Measurements from ENCODE around the gene LOXL1. TPM values are rescaled to one million over a fixed set of nuclear protein-coding genes. Genes with fewer than 3 reads are reported as not detected.

The LOXL1 gene
- total and polyA plus RNA-seq, 2 of the 4 experiments (the other 2 are of a cell fraction) = 148 to 332 TPM

DNA sequence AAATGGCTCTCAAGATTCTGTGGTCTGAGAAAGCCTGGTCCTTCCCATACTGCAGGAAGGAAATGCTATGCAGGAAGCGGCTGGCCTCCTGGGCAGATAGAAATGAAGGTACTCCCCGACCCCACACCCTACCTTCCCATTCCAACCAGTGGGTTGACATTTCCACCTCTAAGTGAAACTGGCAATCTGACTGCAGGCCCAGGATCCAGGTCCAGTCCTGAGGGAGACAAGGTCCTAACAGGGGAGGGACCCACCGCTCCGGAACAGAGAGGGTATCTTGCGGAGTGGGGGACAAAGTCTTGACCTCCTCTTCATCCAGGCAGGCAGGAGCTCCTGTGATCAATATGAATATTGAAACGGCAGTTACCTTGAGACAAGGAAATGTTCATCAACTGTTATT is 6.6 kb upstream of the LOXL1 start:
- in situ Hi-C loops (cut with MboI; ENCODE audit: low sequenced_read_pairs) (no loop called here), dilution Hi-C loops (cut with HindIII; ENCODE audit: low sequenced_read_pairs, unreplicated experiment) (no loop called here), intact Hi-C loops (cut with micrococcal nuclease) (no loop called here)
- H3K4ac ChIP-seq (ENCODE audit: low read depth, low read length) = no peak overlapping the region
- H3K9me3 ChIP-seq (ENCODE audit: control insufficient read depth, insufficient read depth, low read length) = peaks cover 5% of the 10 kb centered on the region
- CTCF ChIA-PET = no interaction called here
- H4K20me1 ChIP-seq (ENCODE audit: insufficient read depth, low read length) = no peaks in the 10 kb centered on the region; the same call in 1 of the 2 replicates
- no peak overlapping the region for H3K27ac ChIP-seq (ENCODE audit: insufficient read depth, low read length)
- H3K9ac ChIP-seq (ENCODE audit: low read depth, low read length) = no peak overlapping the region
- POLR2A ChIA-PET (ENCODE audit: unreplicated experiment) = no interaction called here
- peaks cover 18% of the 10 kb centered on the region for H3K9me1 ChIP-seq (ENCODE audit: insufficient read depth, low read length)
- H2BK20ac ChIP-seq (ENCODE audit: low read depth, low read length) = no peak overlapping the region
- no peaks in the 10 kb centered on the region for H3K27me3 ChIP-seq (ENCODE audit: control insufficient read depth, insufficient read depth, low read length)
- H3K4me2 ChIP-seq (ENCODE audit: low read depth, low read length) = no peak overlapping the region
- no peak overlapping the region for H3K14ac ChIP-seq (replicated peaks; ENCODE audit: low read depth, low read length)
- BruUV-seq (replicated peaks) = no TSS peak
- no peak overlapping the region for H2AFZ ChIP-seq (replicated peaks; ENCODE audit: low read length, poor library complexity)
- peaks cover 39 to 57% of the 10 kb centered on the region in 2 experiments for H3K79me1 ChIP-seq (ENCODE audit: low read depth in 1 of 2, low read length in 2 of 2)
- no peak overlapping the region for H4K91ac ChIP-seq (ENCODE audit: insufficient read depth, low read depth, low read length)
- H3K4me1 ChIP-seq (ENCODE audit: control insufficient read depth, insufficient read depth, low read length) = peaks cover 34% of the 10 kb centered on the region
- H2BK5ac ChIP-seq (ENCODE audit: low read depth, low read length, poor library complexity, severe bottlenecking) = no peak overlapping the region
- no peak overlapping the region for H3K56ac ChIP-seq (ENCODE audit: extremely low read depth, insufficient read depth, low read length)
- WGBS, 2 experiments (ENCODE audit: extremely low coverage in 2 of 2, insufficient read length in 1 of 2) = no CpG with 5 or more reads among the region's 6 CpGs
- H3K18ac ChIP-seq (ENCODE audit: low read depth, low read length) = no peak overlapping the region
- H2BK15ac ChIP-seq (ENCODE audit: low read depth, low read length) = no peak overlapping the region
- ATAC-seq (ENCODE audit: low read depth) (no peak), DNase-seq (no peak)
- H4K8ac ChIP-seq (ENCODE audit: low read depth in 2 of 2, low read length in 2 of 2) = no peak overlapping the region
- no peak overlapping the region for H2BK120ac ChIP-seq (ENCODE audit: low read depth, low read length)
- no peak overlapping the region for H2AK9ac ChIP-seq (replicated peaks; ENCODE audit: low read depth, low read length, poor library complexity)
- H3K4me3 ChIP-seq (ENCODE audit: insufficient read depth, low read depth, low read length) = no peak overlapping the region
- TF ChIP-seq SMC3 (IDR thresholded peaks at IDR 0.05; ENCODE audit: low read depth, low read length) = no peak
- TF ChIP-seq MXI1 (IDR thresholded peaks at IDR 0.05; ENCODE audit: borderline replicate concordance, low read depth, low read length) = no peak
- TF ChIP-seq FOS (IDR thresholded peaks at IDR 0.05; ENCODE audit: low read depth, low read length) = no peak
- TF ChIP-seq, protein P1, sequence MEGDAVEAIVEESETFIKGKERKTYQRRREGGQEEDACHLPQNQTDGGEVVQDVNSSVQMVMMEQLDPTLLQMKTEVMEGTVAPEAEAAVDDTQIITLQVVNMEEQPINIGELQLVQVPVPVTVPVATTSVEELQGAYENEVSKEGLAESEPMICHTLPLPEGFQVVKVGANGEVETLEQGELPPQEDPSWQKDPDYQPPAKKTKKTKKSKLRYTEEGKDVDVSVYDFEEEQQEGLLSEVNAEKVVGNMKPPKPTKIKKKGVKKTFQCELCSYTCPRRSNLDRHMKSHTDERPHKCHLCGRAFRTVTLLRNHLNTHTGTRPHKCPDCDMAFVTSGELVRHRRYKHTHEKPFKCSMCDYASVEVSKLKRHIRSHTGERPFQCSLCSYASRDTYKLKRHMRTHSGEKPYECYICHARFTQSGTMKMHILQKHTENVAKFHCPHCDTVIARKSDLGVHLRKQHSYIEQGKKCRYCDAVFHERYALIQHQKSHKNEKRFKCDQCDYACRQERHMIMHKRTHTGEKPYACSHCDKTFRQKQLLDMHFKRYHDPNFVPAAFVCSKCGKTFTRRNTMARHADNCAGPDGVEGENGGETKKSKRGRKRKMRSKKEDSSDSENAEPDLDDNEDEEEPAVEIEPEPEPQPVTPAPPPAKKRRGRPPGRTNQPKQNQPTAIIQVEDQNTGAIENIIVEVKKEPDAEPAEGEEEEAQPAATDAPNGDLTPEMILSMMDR (conservative IDR thresholded peaks at IDR 0.05; ENCODE audit: low read depth, low read length) = no peak
- TF ChIP-seq RCOR1 (IDR thresholded peaks at IDR 0.05; ENCODE audit: insufficient replicate concordance, low read length) = no peak
- no peak for TF ChIP-seq MAZ (IDR thresholded peaks at IDR 0.05; ENCODE audit: borderline replicate concordance, low read depth, low read length)
- TF ChIP-seq RFX5 (IDR thresholded peaks at IDR 0.05; ENCODE audit: low read depth, low read length) = no peak
- TF ChIP-seq, protein P2, sequence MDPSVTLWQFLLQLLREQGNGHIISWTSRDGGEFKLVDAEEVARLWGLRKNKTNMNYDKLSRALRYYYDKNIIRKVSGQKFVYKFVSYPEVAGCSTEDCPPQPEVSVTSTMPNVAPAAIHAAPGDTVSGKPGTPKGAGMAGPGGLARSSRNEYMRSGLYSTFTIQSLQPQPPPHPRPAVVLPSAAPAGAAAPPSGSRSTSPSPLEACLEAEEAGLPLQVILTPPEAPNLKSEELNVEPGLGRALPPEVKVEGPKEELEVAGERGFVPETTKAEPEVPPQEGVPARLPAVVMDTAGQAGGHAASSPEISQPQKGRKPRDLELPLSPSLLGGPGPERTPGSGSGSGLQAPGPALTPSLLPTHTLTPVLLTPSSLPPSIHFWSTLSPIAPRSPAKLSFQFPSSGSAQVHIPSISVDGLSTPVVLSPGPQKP (IDR thresholded peaks at IDR 0.05; ENCODE audit: borderline replicate concordance, low read depth, low read length) = no peak
- TF ChIP-seq, protein P3, sequence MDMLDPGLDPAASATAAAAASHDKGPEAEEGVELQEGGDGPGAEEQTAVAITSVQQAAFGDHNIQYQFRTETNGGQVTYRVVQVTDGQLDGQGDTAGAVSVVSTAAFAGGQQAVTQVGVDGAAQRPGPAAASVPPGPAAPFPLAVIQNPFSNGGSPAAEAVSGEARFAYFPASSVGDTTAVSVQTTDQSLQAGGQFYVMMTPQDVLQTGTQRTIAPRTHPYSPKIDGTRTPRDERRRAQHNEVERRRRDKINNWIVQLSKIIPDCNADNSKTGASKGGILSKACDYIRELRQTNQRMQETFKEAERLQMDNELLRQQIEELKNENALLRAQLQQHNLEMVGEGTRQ (IDR thresholded peaks at IDR 0.05; ENCODE audit: low read depth, low read length) = no peak
- TF ChIP-seq RAD21 (IDR thresholded peaks at IDR 0.05; ENCODE audit: low read length) = no peak
- TF ChIP-seq MAFK (IDR thresholded peaks at IDR 0.05; ENCODE audit: low read depth, low read length) = no peak
- no peak for TF ChIP-seq CHD1 (IDR thresholded peaks at IDR 0.05; ENCODE audit: low read depth, low read length)
- no peak for TF ChIP-seq NFE2L2 (IDR thresholded peaks at IDR 0.05; ENCODE audit: low read depth, low read length)
- no peak for TF ChIP-seq POLR2A (IDR thresholded peaks at IDR 0.05; ENCODE audit: low read depth, low read length)
- no peak for TF ChIP-seq CEBPB (IDR thresholded peaks at IDR 0.05; ENCODE audit: low read depth, low read length)
- no peak for TF ChIP-seq BHLHE40 (IDR thresholded peaks at IDR 0.05; ENCODE audit: low read depth, low read length)
- H2AK5ac ChIP-seq (ENCODE audit: low read depth, low read length) = peak overlapping the region; percentile 45
- H3K23ac ChIP-seq (ENCODE audit: low read depth, low read length) = no peak overlapping the region
- H3K36me3 ChIP-seq (ENCODE audit: control insufficient read depth, insufficient read depth, low read length) = peaks cover 8% of the 10 kb centered on the region
- H4K5ac ChIP-seq (ENCODE audit: low read depth, low read length) = no peak overlapping the region
